HepG2 (cell line): ENCODE measurements around the gene SPTB. TPM values are rescaled to one million over a fixed set of nuclear protein-coding genes. Genes with fewer than 3 reads are reported as not detected.

Source experiments
- ATAC-seq: fragments of 200-7000 bp; cut with Tn5 transposase; 3 replicates; pipeline ENCODE4 v1.9.1; 2020; ENCODE audit warnings: mild to moderate bottlenecking, moderate library complexity
- BruUV-seq: library from RNA; stranded (reverse); fragments of 400-500 nt; replicated peaks from 2 replicates; lab custom pipeline; 2021; lab: Mats Ljungman, UMichigan
- CTCF ChIA-PET: fragments of 300-600 bp; formaldehyde crosslinking; extraction: SDS; loops from one replicate; lab custom pipeline; 2021; ENCODE audit warnings: low total read pairs, inconsistent platforms, low intra/inter-chr PET ratio; lab: Yijun Ruan, JAX
- POLR2A ChIA-PET: fragments of 350-600 bp; sonication (Branson Sonifier 250); formaldehyde crosslinking; loops from one replicate; lab custom pipeline; 2020; ENCODE audit warnings: antibody characterized with exemption, inconsistent platforms; lab: Yijun Ruan, JAX
- DNase-seq: peaks from one replicate; pipeline ENCODE4 v3.0.0-alpha.2; 2015; ENCODE audit warnings: low spot score
- FAIRE-seq: peaks from 3 replicates; lab custom pipeline; 2011; peaks lifted over from hg19 to GRCh38; lab: Jason Lieb, UNC
- H2AFZ ChIP-seq: one replicate; pipeline ENCODE4 v1.6.1; 2011; ENCODE audit warnings: low read length, inconsistent platforms
- H3K27ac ChIP-seq: fragments of 300-600 bp; 3 replicates; pipeline ENCODE4 v1.8.0; 2011; ENCODE audit warnings: mixed run types, mild to moderate bottlenecking, mixed read lengths, low read length, inconsistent platforms; ENCODE audit not compliant: insufficient read depth; ENCODE audit errors: extremely low read length
- H3K27me3 ChIP-seq, 2 experiments: fragments of 200-600 bp in 1 of 2; 2 replicates in 1 of 2; 3 replicates in 1 of 2; pipeline versions ENCODE4 v1.6.0 to v1.8.0; 2011; ENCODE audit warnings: low read length in 2 of 2, mild to moderate bottlenecking in 2 of 2, moderate library complexity in 2 of 2, inconsistent platforms in 1 of 2; ENCODE audit not compliant: insufficient read depth in 2 of 2, control insufficient read depth in 1 of 2
- H3K36me3 ChIP-seq, 2 experiments: fragments of 200-600 bp in 1 of 2; replicated peaks in 1 of 2; 2 replicates in 1 of 2; 3 replicates in 1 of 2; pipeline versions ENCODE4 v1.5.1 to v1.8.0; 2011; ENCODE audit warnings: low read length in 2 of 2, inconsistent platforms in 1 of 2; ENCODE audit not compliant: insufficient read depth in 2 of 2, control insufficient read depth in 1 of 2
- H3K4me1 ChIP-seq: 2 replicates; pipeline ENCODE4 v1.5.1; 2012; ENCODE audit warnings: low read length, inconsistent platforms; ENCODE audit not compliant: insufficient read depth
- H3K4me2 ChIP-seq: 2 replicates; pipeline ENCODE4 v1.6.0; 2011; ENCODE audit warnings: low read depth, low read length, inconsistent platforms
- H3K4me3 ChIP-seq, 3 experiments: fragments of 200-600 bp in 1 of 3; sonication (generic), shearing (Covaris generic) in 1 of 3; replicated peaks in 1 of 3; 2 replicates each; pipeline ENCODE4 v1.5.1; 2011 to 2016; ENCODE audit warnings: low read length in 3 of 3, inconsistent platforms in 2 of 3, low read depth in 2 of 3, mild to moderate bottlenecking in 2 of 3, control low read depth in 1 of 3, mixed read lengths in 1 of 3; ENCODE audit not compliant: insufficient read depth in 1 of 3
- H3K79me2 ChIP-seq: one replicate; pipeline ENCODE4 v1.6.1; 2011; ENCODE audit warnings: low read length, inconsistent platforms; ENCODE audit not compliant: insufficient read depth
- H3K9ac ChIP-seq: 2 replicates; pipeline ENCODE4 v1.6.0; 2011; ENCODE audit warnings: mild to moderate bottlenecking, low read depth, low read length, inconsistent platforms; ENCODE audit not compliant: insufficient read depth
- H3K9me3 ChIP-seq: 2 replicates; pipeline ENCODE4 v1.5.1; 2012; ENCODE audit warnings: mild to moderate bottlenecking, low read length
- H4K20me1 ChIP-seq: 2 replicates; pipeline ENCODE4 v1.6.0; 2011; ENCODE audit warnings: inconsistent platforms, mild to moderate bottlenecking, low read length, moderate library complexity; ENCODE audit not compliant: insufficient read depth
- ETS1 ChIP-seq: sonication (generic); formaldehyde crosslinking; IDR thresholded peaks from 2 replicates; pipeline ENCODE4 v1.4.0; 2020; ENCODE audit warnings: missing genetic modification reagents
- KIAA2018 ChIP-seq: sonication (generic); formaldehyde crosslinking; IDR thresholded peaks from 2 replicates; pipeline ENCODE4 v1.5.0; 2020; ENCODE audit warnings: mild to moderate bottlenecking, missing genetic modification reagents, borderline replicate concordance
- SMAD1 ChIP-seq: sonication (generic); formaldehyde crosslinking; IDR thresholded peaks from 2 replicates; pipeline ENCODE4 v1.4.0; 2020; ENCODE audit warnings: missing genetic modification reagents, low read depth, mild to moderate bottlenecking, borderline replicate concordance
- WGBS: methylation state at CpG from one replicate; pipeline ENCODE4 v1.1.6; 2017; ENCODE audit warnings: low lambda C conversion rate; 5-methylcytosine and 5-hydroxymethylcytosine counted together
- in situ Hi-C: cut with HindIII; loops from 2 replicates; pipeline ENCODE4 v1.10.0; 2017; ENCODE audit warnings: low pct_unique_long_range_greater_than_20kb; ENCODE audit not compliant: extremely low pct_ligation_motif_present
- intact Hi-C: fragments of 100-400 bp; cut with micrococcal nuclease; formaldehyde crosslinking; loops from one replicate; pipeline ENCODE4 v1.10.0; 2022; ENCODE audit not compliant: unreplicated experiment
- polyA plus RNA-seq, 8 experiments: library from polyadenylated mRNA; depleted of rRNA in 3 of 8; stranded (reverse) in 7 of 8; unstranded in 1 of 8; fragments of >200 nt; fragmentation: Illumina TruSeq in 4 of 8; extraction: Trizol in 4 of 8; gene quantifications; 2 replicates each; pipeline versions ENCODE4 v1.2.1 to v1.2.3, GENCODE V29; 2011 to 2016; ENCODE audit warnings: low read depth in 4 of 8, missing spikeins in 1 of 8, mixed read lengths in 1 of 8; ENCODE audit not compliant: insufficient read depth in 1 of 8
- total RNA-seq, 5 experiments: library from RNA; depleted of rRNA; stranded (reverse); fragments of >200 nt; fragmentation: Illumina TruSeq; extraction: Trizol; gene quantifications; 2 replicates each; pipeline ENCODE4 v1.2.3, GENCODE V29; 2016; ENCODE audit warnings: low read depth in 1 of 5
- TF ChIP-seq, protein P1 (sequence below): fragments of 450-650 bp; IDR thresholded peaks from 2 replicates; pipeline ENCODE4 v1.6.1; 2017
- TF ChIP-seq, protein P2 (sequence below): sonication (generic); formaldehyde crosslinking; IDR thresholded peaks from 2 replicates; pipeline ENCODE4 v1.4.0; 2020; ENCODE audit warnings: missing genetic modification reagents

The SPTB gene
- total and polyA plus RNA-seq, 2 of the 13 experiments (the other 11 are each of a cell fraction or from before 2014, with no cell fraction given), result 0.01 to 0.02 TPM

DNA sequence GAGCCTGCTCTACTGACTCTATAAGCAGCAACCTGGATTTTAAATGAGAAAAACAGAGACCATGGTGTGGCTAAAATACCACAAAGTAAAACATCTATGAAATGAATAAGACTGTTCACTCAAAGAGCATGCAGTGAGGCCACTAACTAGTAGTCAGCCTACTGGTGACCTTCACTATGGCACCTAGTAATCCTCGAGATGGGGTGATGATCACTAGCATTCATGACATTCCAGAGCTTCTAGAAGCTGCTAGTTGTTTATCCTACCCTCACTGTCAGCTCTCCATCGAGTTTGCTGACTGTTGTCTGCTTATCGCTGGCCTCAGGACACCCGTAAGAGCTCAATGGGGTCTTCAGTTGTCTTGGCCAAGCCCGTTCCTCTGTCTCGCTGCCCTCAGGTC lies 13.7 kb downstream of the SPTB start:
- H3K27ac ChIP-seq, result no peak overlapping the region
- no peak for DNase-seq
- no peaks in the 10 kb centered on the region for H3K36me3 ChIP-seq
- POLR2A ChIA-PET, result no interaction called here
- no peak overlapping the region for H3K9ac ChIP-seq
- WGBS, result 28% methylated on average over 6 of the region's 6 CpGs
- H3K4me2 ChIP-seq, result no peak overlapping the region
- no peaks in the 10 kb centered on the region for H3K9me3 ChIP-seq
- no peaks in the 10 kb centered on the region for H3K79me2 ChIP-seq
- no peak for ATAC-seq
- no peak overlapping the region for H2AFZ ChIP-seq
- in situ Hi-C loops, result no loop called here
- intact Hi-C loops, result no loop called here
- no peaks in the 10 kb centered on the region for H4K20me1 ChIP-seq
- TF ChIP-seq ETS1 (CRISPR knock-in tag) (no peak), KIAA2018 (CRISPR knock-in tag) (no peak), SMAD1 (CRISPR knock-in tag) (no peak)
- TF ChIP-seq, protein P1, sequence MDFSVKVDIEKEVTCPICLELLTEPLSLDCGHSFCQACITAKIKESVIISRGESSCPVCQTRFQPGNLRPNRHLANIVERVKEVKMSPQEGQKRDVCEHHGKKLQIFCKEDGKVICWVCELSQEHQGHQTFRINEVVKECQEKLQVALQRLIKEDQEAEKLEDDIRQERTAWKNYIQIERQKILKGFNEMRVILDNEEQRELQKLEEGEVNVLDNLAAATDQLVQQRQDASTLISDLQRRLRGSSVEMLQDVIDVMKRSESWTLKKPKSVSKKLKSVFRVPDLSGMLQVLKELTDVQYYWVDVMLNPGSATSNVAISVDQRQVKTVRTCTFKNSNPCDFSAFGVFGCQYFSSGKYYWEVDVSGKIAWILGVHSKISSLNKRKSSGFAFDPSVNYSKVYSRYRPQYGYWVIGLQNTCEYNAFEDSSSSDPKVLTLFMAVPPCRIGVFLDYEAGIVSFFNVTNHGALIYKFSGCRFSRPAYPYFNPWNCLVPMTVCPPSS, result no peak
- TF ChIP-seq, protein P2, sequence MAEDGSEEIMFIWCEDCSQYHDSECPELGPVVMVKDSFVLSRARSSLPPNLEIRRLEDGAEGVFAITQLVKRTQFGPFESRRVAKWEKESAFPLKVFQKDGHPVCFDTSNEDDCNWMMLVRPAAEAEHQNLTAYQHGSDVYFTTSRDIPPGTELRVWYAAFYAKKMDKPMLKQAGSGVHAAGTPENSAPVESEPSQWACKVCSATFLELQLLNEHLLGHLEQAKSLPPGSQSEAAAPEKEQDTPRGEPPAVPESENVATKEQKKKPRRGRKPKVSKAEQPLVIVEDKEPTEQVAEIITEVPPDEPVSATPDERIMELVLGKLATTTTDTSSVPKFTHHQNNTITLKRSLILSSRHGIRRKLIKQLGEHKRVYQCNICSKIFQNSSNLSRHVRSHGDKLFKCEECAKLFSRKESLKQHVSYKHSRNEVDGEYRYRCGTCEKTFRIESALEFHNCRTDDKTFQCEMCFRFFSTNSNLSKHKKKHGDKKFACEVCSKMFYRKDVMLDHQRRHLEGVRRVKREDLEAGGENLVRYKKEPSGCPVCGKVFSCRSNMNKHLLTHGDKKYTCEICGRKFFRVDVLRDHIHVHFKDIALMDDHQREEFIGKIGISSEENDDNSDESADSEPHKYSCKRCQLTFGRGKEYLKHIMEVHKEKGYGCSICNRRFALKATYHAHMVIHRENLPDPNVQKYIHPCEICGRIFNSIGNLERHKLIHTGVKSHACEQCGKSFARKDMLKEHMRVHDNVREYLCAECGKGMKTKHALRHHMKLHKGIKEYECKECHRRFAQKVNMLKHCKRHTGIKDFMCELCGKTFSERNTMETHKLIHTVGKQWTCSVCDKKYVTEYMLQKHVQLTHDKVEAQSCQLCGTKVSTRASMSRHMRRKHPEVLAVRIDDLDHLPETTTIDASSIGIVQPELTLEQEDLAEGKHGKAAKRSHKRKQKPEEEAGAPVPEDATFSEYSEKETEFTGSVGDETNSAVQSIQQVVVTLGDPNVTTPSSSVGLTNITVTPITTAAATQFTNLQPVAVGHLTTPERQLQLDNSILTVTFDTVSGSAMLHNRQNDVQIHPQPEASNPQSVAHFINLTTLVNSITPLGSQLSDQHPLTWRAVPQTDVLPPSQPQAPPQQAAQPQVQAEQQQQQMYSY (CRISPR knock-in tag), result no peak
- H3K4me1 ChIP-seq, result no peaks in the 10 kb centered on the region
- peaks cover 10 to 46% of the 10 kb centered on the region in 2 experiments for H3K27me3 ChIP-seq
- FAIRE-seq, result no peak
- no peak overlapping the region for H3K4me3 ChIP-seq
- BruUV-seq, result no TSS peak
- CTCF ChIA-PET, result no interaction called here
